ENCODE data around the gene TMOD4.
"Not testable (repeated sequence)": the region's sequence is repeated elsewhere in the genome, so short reads cannot be mapped to it uniquely, and the experiment has no call there.

The TMOD4 gene

DNA sequence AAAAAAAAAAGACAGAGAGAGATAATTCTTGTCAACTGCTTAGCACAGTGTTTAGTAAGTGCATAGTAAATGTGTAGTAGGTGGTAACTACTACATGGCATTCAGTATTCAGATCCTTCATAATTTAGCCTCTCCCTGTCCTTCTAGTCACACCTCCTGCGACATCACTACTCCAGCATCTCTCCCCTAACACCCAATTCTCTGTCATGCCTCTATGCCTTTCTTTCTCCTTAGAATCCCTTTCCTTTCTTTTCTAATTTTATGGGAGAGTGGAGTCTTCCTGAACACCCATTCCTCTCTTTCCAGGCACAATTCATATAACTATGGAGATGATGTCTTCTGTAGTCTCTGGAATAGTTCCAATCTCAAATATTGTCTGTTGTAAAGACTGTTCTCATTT, 18.1 kb upstream of the TMOD4 start:
- in situ Hi-C loops (cut with HindIII; ENCODE audit: low pct_ligation_motif_present, low sequenced_read_pairs) = no loop called here
- Histone ChIP-seq H3K36me3 (replicated peaks) (no peaks in the 10 kb centered on the region), H3K4me3 (ENCODE audit: low read depth, low read length) (no peak overlapping the region), H3K27me3 (replicated peaks) (no peaks in the 10 kb centered on the region), H3K27ac (no peak overlapping the region)
- no peak for DNase-seq
- TF ChIP-seq, protein P1, sequence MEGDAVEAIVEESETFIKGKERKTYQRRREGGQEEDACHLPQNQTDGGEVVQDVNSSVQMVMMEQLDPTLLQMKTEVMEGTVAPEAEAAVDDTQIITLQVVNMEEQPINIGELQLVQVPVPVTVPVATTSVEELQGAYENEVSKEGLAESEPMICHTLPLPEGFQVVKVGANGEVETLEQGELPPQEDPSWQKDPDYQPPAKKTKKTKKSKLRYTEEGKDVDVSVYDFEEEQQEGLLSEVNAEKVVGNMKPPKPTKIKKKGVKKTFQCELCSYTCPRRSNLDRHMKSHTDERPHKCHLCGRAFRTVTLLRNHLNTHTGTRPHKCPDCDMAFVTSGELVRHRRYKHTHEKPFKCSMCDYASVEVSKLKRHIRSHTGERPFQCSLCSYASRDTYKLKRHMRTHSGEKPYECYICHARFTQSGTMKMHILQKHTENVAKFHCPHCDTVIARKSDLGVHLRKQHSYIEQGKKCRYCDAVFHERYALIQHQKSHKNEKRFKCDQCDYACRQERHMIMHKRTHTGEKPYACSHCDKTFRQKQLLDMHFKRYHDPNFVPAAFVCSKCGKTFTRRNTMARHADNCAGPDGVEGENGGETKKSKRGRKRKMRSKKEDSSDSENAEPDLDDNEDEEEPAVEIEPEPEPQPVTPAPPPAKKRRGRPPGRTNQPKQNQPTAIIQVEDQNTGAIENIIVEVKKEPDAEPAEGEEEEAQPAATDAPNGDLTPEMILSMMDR (IDR thresholded peaks at IDR 0.05; ENCODE audit: low read depth, low read length, missing control alignments) = no peak

DNA sequence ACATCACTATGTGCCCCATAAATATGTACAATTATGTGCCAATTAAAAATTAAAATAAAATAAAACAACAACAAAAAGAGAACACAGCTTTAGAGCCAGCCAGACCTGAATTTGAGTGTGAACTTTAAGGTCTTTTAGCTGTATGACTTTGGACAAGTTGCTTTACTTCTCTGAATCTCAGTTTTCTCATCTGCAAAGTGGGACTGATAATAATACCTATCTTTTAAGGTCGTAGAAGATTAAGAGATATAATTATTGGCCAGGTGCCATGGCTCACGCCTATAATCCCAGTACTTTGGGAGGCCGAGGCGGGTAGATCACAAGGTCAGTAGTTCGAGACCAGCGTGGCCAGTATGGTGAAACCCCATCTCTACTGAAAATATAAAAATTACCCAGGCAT, 17.5 kb upstream of the TMOD4 start:
- in situ Hi-C loops (cut with HindIII; ENCODE audit: low pct_ligation_motif_present, low sequenced_read_pairs) = no loop called here
- H3K27me3 ChIP-seq (replicated peaks) = no peaks in the 10 kb centered on the region
- no peak overlapping the region for H3K4me3 ChIP-seq (ENCODE audit: low read depth, low read length)
- H3K27ac ChIP-seq = no peak overlapping the region
- no peaks in the 10 kb centered on the region for H3K36me3 ChIP-seq (replicated peaks)
- DNase-seq = no peak
- TF ChIP-seq, protein P1 (IDR thresholded peaks at IDR 0.05; ENCODE audit: low read depth, low read length, missing control alignments) = no peak

GRCh38 chr1:151192047-151192446, 16.3 kb upstream of the TMOD4 start:
- H3K27me3 ChIP-seq (replicated peaks) = no peaks in the 10 kb centered on the region
- DNase-seq = no peak
- TF ChIP-seq, protein P1 (IDR thresholded peaks at IDR 0.05; ENCODE audit: low read depth, low read length, missing control alignments) = no peak
- H3K36me3 ChIP-seq (replicated peaks) = no peaks in the 10 kb centered on the region
- no peak overlapping the region for H3K4me3 ChIP-seq (ENCODE audit: low read depth, low read length)
- in situ Hi-C loops (cut with HindIII; ENCODE audit: low pct_ligation_motif_present, low sequenced_read_pairs) = no loop called here
- H3K27ac ChIP-seq = no peak overlapping the region

- TF ChIP-seq, protein P1 (IDR thresholded peaks at IDR 0.05; ENCODE audit: low read depth, low read length, missing control alignments) = no peak
- DNase-seq = peak; percentile 90
- Histone ChIP-seq H3K4me3 (ENCODE audit: low read depth, low read length) (peak within 1 kb of the TSS; percentile 93), H3K36me3 (replicated peaks) (peaks cover 9% of the 10 kb centered on the region), H3K27me3 (replicated peaks) (no peaks in the 10 kb centered on the region), H3K27ac (peak within 1 kb of the TSS; percentile 68)
- in situ Hi-C loops (cut with HindIII; ENCODE audit: low pct_ligation_motif_present, low sequenced_read_pairs) = no loop called here
Measured at GRCh38 chr1:151189637-151190445, 14.1 kb upstream of the TMOD4 start, which contains the start of gene VPS72. Gene VPS72, minus strand, starts transcription at chr1:151190197. Its CDS starts 76 bp downstream, at chr1:151190121.

GRCh38 chr1:151188667-151189066, 12.9 kb upstream of the TMOD4 start:
- DNase-seq; H3K27me3 ChIP-seq (replicated peaks); H3K27ac ChIP-seq; in situ Hi-C loops (cut with HindIII; ENCODE audit: low pct_ligation_motif_present, low sequenced_read_pairs): not testable (repeated sequence)
- Histone ChIP-seq H3K4me3 (ENCODE audit: low read depth, low read length) (peak overlapping the region; percentile 93), H3K36me3 (replicated peaks) (peaks cover 18% of the 10 kb centered on the region)

GRCh38 chr1:151187205-151187604, 11.4 kb upstream of the TMOD4 start:
- no peak overlapping the region for H3K4me3 ChIP-seq (ENCODE audit: low read depth, low read length)
- DNase-seq = no peak
- peaks cover 29% of the 10 kb centered on the region for H3K36me3 ChIP-seq (replicated peaks)
- H3K27me3 ChIP-seq (replicated peaks) = no peaks in the 10 kb centered on the region
- in situ Hi-C loops (cut with HindIII; ENCODE audit: low pct_ligation_motif_present, low sequenced_read_pairs) = no loop called here
- no peak overlapping the region for H3K27ac ChIP-seq
- TF ChIP-seq, protein P1 (IDR thresholded peaks at IDR 0.05; ENCODE audit: low read depth, low read length, missing control alignments) = no peak
